K562 (cell line): Measurements from ENCODE around the gene KRT81. TPM values are rescaled to one million over a fixed set of nuclear protein-coding genes. Genes with fewer than 3 reads are reported as not detected.

Experiments used
- ATAC-seq: fragments of 200-7000 bp; cut with Tn5 transposase; 3 replicates; pipeline ENCODE4 v1.9.1; 2020; ENCODE audit warnings: moderate library complexity
- BruUV-seq: library from RNA; stranded (reverse); fragments of 400-500 nt; replicated peaks from 2 replicates; lab custom pipeline; 2021; lab: Mats Ljungman, UMichigan
- CTCF ChIA-PET: fragments of 300-600 bp; formaldehyde crosslinking; extraction: SDS; loops from one replicate; lab custom pipeline; 2021; ENCODE audit warnings: low intra/inter-chr PET ratio; lab: Yijun Ruan, JAX
- POLR2A ChIA-PET: fragments of 300-600, 350-650 bp; sonication (Branson Sonifier 250); formaldehyde crosslinking; extraction: SDS; loops from one replicate; lab custom pipeline; 2021; ENCODE audit warnings: antibody characterized with exemption, inconsistent platforms; lab: Yijun Ruan, JAX
- DNase-seq, 4 experiments: peaks; one replicate each; pipeline versions ENCODE4 v3.0.0 to v3.0.0-alpha.2; 2011 to 2018; ENCODE audit warnings: low spot score in 3 of 4, mixed read lengths in 3 of 4; ENCODE audit errors: extremely low read depth in 1 of 4
- FAIRE-seq: peaks from 2 replicates; lab custom pipeline; 2011; peaks lifted over from hg19 to GRCh38; lab: Jason Lieb, UNC
- H2AFZ ChIP-seq: 2 replicates; pipeline ENCODE4 v1.6.0; 2011; ENCODE audit warnings: low read depth, low read length, control low read depth, inconsistent platforms
- H3K27ac ChIP-seq: fragments of 200-600 bp; 3 replicates; pipeline ENCODE4 v1.8.0; 2011; ENCODE audit warnings: low read depth, mild to moderate bottlenecking, control low read depth, inconsistent platforms, low read length, moderate library complexity, mixed read lengths; ENCODE audit errors: extremely low read depth
- H3K27me3 ChIP-seq, 2 experiments: fragments of 300-600 bp in 1 of 2; 2 replicates in 1 of 2; 3 replicates in 1 of 2; pipeline versions ENCODE4 v1.6.0 to v1.8.0; 2011; ENCODE audit warnings: inconsistent platforms in 2 of 2, low read length in 2 of 2, mild to moderate bottlenecking in 1 of 2, mixed read lengths in 1 of 2, moderate library complexity in 1 of 2; ENCODE audit not compliant: control insufficient read depth in 2 of 2, insufficient read depth in 2 of 2
- H3K36me3 ChIP-seq: fragments of 300-600 bp; 3 replicates; pipeline ENCODE4 v1.8.0; 2011; ENCODE audit warnings: mild to moderate bottlenecking, low read length, inconsistent platforms; ENCODE audit not compliant: control insufficient read depth, insufficient read depth
- H3K4me1 ChIP-seq, 2 experiments: fragments of 200-600 bp in 1 of 2; replicated peaks in 1 of 2; 2 replicates in 1 of 2; 3 replicates in 1 of 2; pipeline versions ENCODE4 v1.5.1 to v1.8.0; 2011; ENCODE audit warnings: inconsistent platforms in 2 of 2, low read length in 2 of 2, mild to moderate bottlenecking in 1 of 2, mixed read lengths in 1 of 2, moderate library complexity in 1 of 2; ENCODE audit not compliant: control insufficient read depth in 2 of 2, insufficient read depth in 2 of 2
- H3K4me2 ChIP-seq: 2 replicates; pipeline ENCODE4 v1.6.1; 2011; ENCODE audit warnings: low read length, control low read depth, inconsistent platforms, mixed read lengths; ENCODE audit not compliant: insufficient read depth
- H3K4me3 ChIP-seq: fragments of 200-600 bp; sonication (generic), shearing (Covaris generic); 2 replicates; pipeline ENCODE4 v1.5.1; 2016; ENCODE audit warnings: control low read depth, inconsistent platforms
- H3K79me2 ChIP-seq: fragments of 200-600 bp; 3 replicates; pipeline ENCODE4 v1.8.0; 2011; ENCODE audit warnings: low read length, inconsistent platforms; ENCODE audit not compliant: control insufficient read depth, insufficient read depth
- H3K9ac ChIP-seq, 2 experiments: 2 replicates each; pipeline versions ENCODE4 v1.6.0 to v1.6.1; 2011; ENCODE audit warnings: low read depth in 2 of 2, low read length in 2 of 2, control low read depth in 1 of 2, inconsistent platforms in 1 of 2, mild to moderate bottlenecking in 1 of 2, mixed read lengths in 1 of 2; ENCODE audit not compliant: insufficient read depth in 1 of 2
- H3K9me1 ChIP-seq: one replicate; pipeline ENCODE4 v1.6.0; 2011; ENCODE audit warnings: inconsistent platforms, mild to moderate bottlenecking, low read length, moderate library complexity; ENCODE audit not compliant: control insufficient read depth, insufficient read depth
- H3K9me3 ChIP-seq: replicated peaks from 2 replicates; pipeline ENCODE4 v1.5.1; 2011; ENCODE audit warnings: low read depth, low read length, inconsistent platforms; ENCODE audit not compliant: control insufficient read depth, insufficient read depth
- H4K20me1 ChIP-seq: replicated peaks from 2 replicates; pipeline ENCODE4 v1.6.1; 2011; ENCODE audit warnings: low read length, inconsistent platforms, mixed read lengths; ENCODE audit not compliant: control insufficient read depth, insufficient read depth
- ESRRA ChIP-seq: fragments of 450-650 bp; IDR thresholded peaks from 2 replicates; pipeline ENCODE4 v1.6.1; 2014; ENCODE audit warnings: low read depth, mild to moderate bottlenecking, moderate library complexity, borderline replicate concordance
- NELFE ChIP-seq: IDR thresholded peaks from 2 replicates; pipeline ENCODE4 v1.6.1; 2011; ENCODE audit warnings: mild to moderate bottlenecking; ENCODE audit not compliant: insufficient read depth, insufficient read length
- ZBED1 ChIP-seq: IDR thresholded peaks from 2 replicates; pipeline ENCODE4 v1.6.1; 2014
- ZNF324 ChIP-seq: fragments of 250-450 bp; sonication (Bioruptor Pico); IDR thresholded peaks from 2 replicates; pipeline ENCODE4 v1.4.0; 2020; ENCODE audit warnings: mild to moderate bottlenecking
- ZNF764 ChIP-seq: fragments of 250-450 bp; sonication (Bioruptor Pico); IDR thresholded peaks from 2 replicates; pipeline ENCODE4 v1.4.0; 2020; ENCODE audit warnings: low read depth, mild to moderate bottlenecking, moderate library complexity
- ZNF77 ChIP-seq: fragments of 250-450 bp; sonication (Bioruptor Pico); IDR thresholded peaks from 2 replicates; pipeline ENCODE4 v1.5.0; 2020
- WGBS: fragments of 100-300 bp; shearing (Covaris generic); methylation state at CpG from one replicate; pipeline ENCODE4 v1.1.6; 2016; ENCODE audit warnings: low coverage, mixed read lengths; ENCODE audit not compliant: insufficient coverage; ENCODE audit errors: missing lambda C conversion rate; 5-methylcytosine and 5-hydroxymethylcytosine counted together
- in situ Hi-C: fragments of 300-500 bp; cut with MboI; formaldehyde crosslinking; loops from 4 replicates; pipeline ENCODE4 v1.15.0; 2018; ENCODE audit warnings: inconsistent platforms, mixed read lengths
- intact Hi-C: fragments of 100-400 bp; cut with micrococcal nuclease; formaldehyde crosslinking; loops from 2 replicates; pipeline ENCODE4 v1.14.2; 2022
- polyA plus RNA-seq, 8 experiments: library from polyadenylated mRNA; depleted of rRNA in 4 of 8; stranded (reverse) in 5 of 8; unstranded in 3 of 8; fragments of >200 nt; fragmentation: Nextera tagmentation in 2 of 8; fragmentation: Illumina TruSeq in 1 of 8; extraction: Ambion mirVana in 2 of 8; extraction: Trizol in 1 of 8; gene quantifications; 2 replicates each; pipeline versions ENCODE4 v1.2.1 to v1.2.3, GENCODE V29; 2011 to 2014; ENCODE audit warnings: inconsistent platforms in 1 of 8, missing spikeins in 1 of 8
- total RNA-seq, 7 experiments: library from RNA; depleted of rRNA in 6 of 7; stranded (reverse); fragments of >200 nt in 6 of 7; fragmentation: Illumina TruSeq in 2 of 7; extraction: Trizol in 2 of 7; gene quantifications; 2 replicates each; pipeline versions ENCODE4 v1.2.1 to v1.2.3, GENCODE V29; 2011 to 2021; ENCODE audit warnings: low replicate concordance in 1 of 7
- TF ChIP-seq, protein P1 (sequence below): IDR thresholded peaks from 2 replicates; pipeline ENCODE4 v1.6.1; 2011; ENCODE audit not compliant: insufficient read length; ENCODE audit errors: extremely low read depth
- TF ChIP-seq, protein P2 (sequence below): fragments of 250-450 bp; sonication (Bioruptor Pico); IDR thresholded peaks from 2 replicates; pipeline ENCODE4 v1.5.0; 2020; ENCODE audit warnings: mild to moderate bottlenecking, borderline replicate concordance

KRT81 gene
- total and polyA plus RNA-seq, 9 of the 15 experiments (the other 6 are each of a cell fraction or from before 2014, with no cell fraction given), result 0.27 TPM; not detected in 8

DNA sequence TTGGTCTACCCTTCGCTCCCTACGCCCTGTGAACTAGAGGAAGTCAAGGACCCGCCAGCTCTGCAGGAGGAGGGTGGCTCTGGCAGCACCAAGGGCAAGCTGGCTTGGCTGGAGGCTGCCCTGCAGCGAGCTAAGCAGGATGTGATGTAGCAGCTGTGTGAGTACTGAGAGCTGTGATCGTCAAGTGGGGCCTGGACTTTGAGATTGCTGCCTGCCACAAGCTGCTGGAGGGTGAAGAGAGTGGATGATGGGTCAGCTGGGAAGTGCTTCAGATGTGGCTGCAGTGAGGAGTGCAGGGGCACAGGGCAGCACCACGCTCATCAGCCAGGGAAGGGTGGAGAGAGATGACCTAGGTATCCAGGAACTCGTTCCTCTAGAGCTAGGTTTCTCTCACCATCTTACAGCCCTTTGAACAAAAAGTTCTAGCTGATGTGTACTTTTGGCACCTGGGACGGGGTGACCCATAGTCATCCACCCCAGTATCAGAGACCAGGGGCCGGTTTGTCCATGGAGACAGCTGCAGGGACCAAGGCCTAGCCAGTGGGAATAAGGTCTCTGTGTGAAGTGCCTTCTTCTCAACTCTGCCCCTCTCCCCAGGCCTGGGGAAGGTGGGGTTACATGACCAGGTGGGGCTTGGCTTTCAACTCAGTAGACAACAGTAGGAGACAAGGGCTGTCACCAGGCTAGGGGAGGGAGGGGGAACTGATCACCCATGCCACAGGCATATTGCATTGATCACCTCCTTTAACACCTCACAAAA is 13.7 kb downstream of the KRT81 start:
- H3K4me1 ChIP-seq, result peaks cover 6 to 22% of the 10 kb centered on the region in 2 experiments; a peak in 4 of 5 replicates
- no peaks in the 10 kb centered on the region for H3K9me1 ChIP-seq
- H3K4me3 ChIP-seq, result no peak overlapping the region
- no peak overlapping the region for H3K9ac ChIP-seq
- in situ Hi-C loops, result no loop called here
- H3K27ac ChIP-seq, result no peak overlapping the region
- no peaks in the 10 kb centered on the region for H3K36me3 ChIP-seq
- H3K4me2 ChIP-seq, result no peak overlapping the region
- no peaks in the 10 kb centered on the region; the same call in 1 of the 2 replicates for H4K20me1 ChIP-seq
- ChIA-PET CTCF (no interaction called here), POLR2A (interaction anchor here (1.0 to 1.3 kb wide), 2 partner anchors 8 to 14 kb away, joined by 3 to 5 read pairs; no protein-coding TSS in a partner anchor)
- BruUV-seq, result no TSS peak
- peaks cover 0 to 19% of the 10 kb centered on the region in 2 experiments; a peak in 2 of 5 replicates for H3K27me3 ChIP-seq
- no peak for TF ChIP-seq ZNF764 (CRISPR knock-in tag)
- TF ChIP-seq ESRRA, result no peak
- TF ChIP-seq NELFE, result no peak
- TF ChIP-seq, protein P1, sequence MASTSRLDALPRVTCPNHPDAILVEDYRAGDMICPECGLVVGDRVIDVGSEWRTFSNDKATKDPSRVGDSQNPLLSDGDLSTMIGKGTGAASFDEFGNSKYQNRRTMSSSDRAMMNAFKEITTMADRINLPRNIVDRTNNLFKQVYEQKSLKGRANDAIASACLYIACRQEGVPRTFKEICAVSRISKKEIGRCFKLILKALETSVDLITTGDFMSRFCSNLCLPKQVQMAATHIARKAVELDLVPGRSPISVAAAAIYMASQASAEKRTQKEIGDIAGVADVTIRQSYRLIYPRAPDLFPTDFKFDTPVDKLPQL, result no peak
- TF ChIP-seq ZBED1, result no peak
- TF ChIP-seq, protein P2, sequence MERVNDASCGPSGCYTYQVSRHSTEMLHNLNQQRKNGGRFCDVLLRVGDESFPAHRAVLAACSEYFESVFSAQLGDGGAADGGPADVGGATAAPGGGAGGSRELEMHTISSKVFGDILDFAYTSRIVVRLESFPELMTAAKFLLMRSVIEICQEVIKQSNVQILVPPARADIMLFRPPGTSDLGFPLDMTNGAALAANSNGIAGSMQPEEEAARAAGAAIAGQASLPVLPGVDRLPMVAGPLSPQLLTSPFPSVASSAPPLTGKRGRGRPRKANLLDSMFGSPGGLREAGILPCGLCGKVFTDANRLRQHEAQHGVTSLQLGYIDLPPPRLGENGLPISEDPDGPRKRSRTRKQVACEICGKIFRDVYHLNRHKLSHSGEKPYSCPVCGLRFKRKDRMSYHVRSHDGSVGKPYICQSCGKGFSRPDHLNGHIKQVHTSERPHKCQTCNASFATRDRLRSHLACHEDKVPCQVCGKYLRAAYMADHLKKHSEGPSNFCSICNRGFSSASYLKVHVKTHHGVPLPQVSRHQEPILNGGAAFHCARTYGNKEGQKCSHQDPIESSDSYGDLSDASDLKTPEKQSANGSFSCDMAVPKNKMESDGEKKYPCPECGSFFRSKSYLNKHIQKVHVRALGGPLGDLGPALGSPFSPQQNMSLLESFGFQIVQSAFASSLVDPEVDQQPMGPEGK (CRISPR knock-in tag), result no peak
- no peak for TF ChIP-seq ZNF324
- no peak for TF ChIP-seq ZNF77
- no peak for DNase-seq
- no peaks in the 10 kb centered on the region for H3K9me3 ChIP-seq
- WGBS, result 4% methylated on average over 9 of the region's 9 CpGs
- no peak for FAIRE-seq
- H2AFZ ChIP-seq, result no peak overlapping the region
- intact Hi-C loops, result no loop called here
- no peaks in the 10 kb centered on the region for H3K79me2 ChIP-seq
- ATAC-seq, result no peak
